Testis (tissue), 3 donors: Measurements from ENCODE around the gene CFD. TPM values are rescaled to one million over a fixed set of nuclear protein-coding genes. Genes with fewer than 3 reads are reported as not detected.
"Not testable (repeated sequence)": the region's sequence is repeated elsewhere in the genome, so short reads cannot be mapped to it uniquely, and the experiment has no call there.

Source experiments
- DNase-seq: peaks from one replicate; pipeline ENCODE4 v3.0.0-alpha.2; 2019
- H3K27ac ChIP-seq, 2 donors: fragments of 200-600 bp; sonication (generic); one replicate each; pipeline ENCODE4 v1.5.1; 2019
- H3K27me3 ChIP-seq: fragments of 200-600 bp; sonication (generic); one replicate; pipeline ENCODE4 v1.5.1; 2019
- H3K36me3 ChIP-seq: fragments of 200-600 bp; sonication (generic); one replicate; pipeline ENCODE4 v1.5.1; 2017; ENCODE audit warnings: low read depth; ENCODE audit errors: missing control alignments
- H3K4me1 ChIP-seq: fragments of 200-600 bp; sonication (generic); one replicate; pipeline ENCODE4 v1.5.1; 2019
- H3K4me3 ChIP-seq, 2 donors: fragments of 200-600 bp; sonication (generic); one replicate each; pipeline ENCODE4 v1.5.1; 2017 to 2019
- H3K9me3 ChIP-seq: fragments of 200-600 bp; sonication (generic); one replicate; pipeline ENCODE4 v1.5.1; 2017
- POLR2A ChIP-seq: fragments of 450-650 bp; IDR thresholded peaks from one replicate; pipeline ENCODE4 v1.6.1; 2017; ENCODE audit warnings: antibody characterized with exemption, mild to moderate bottlenecking, moderate library complexity
- WGBS, 2 donors: methylation state at CpG; one replicate each; pipeline ENCODE4 v1.1.5; 2018; 5-methylcytosine and 5-hydroxymethylcytosine counted together
- intact Hi-C: fragments of 100-400 bp; cut with DNase I; formaldehyde crosslinking; loops from one replicate; pipeline ENCODE4 v1.15.1; 2023; ENCODE audit warnings: low total_unique reads
- polyA plus RNA-seq: library from polyadenylated mRNA; stranded (reverse); fragments of 350-450 nt; fragmentation: Illumina TruSeq; extraction: RNeasy Lipid Tissue Mini Kit (QIAGEN cat#74804); gene quantifications from one replicate; pipeline ENCODE4 v1.2.3, GENCODE V29; 2014; ENCODE audit warnings: low read depth, low replicate concordance; ENCODE audit not compliant: insufficient read depth
- total RNA-seq, 2 donors: library from RNA; depleted of rRNA; stranded (reverse); fragments of >200 nt; gene quantifications; one replicate each; pipeline ENCODE4 v1.2.3, GENCODE V29; 2016
- TF ChIP-seq, protein P1 (sequence below), 3 experiments: fragments of 450-650 bp in 2 of 3; fragments of 200-600 bp in 1 of 3; sonication (generic) in 1 of 3; IDR thresholded peaks; one replicate each; pipeline ENCODE4 v1.5.1; 2016 to 2019; ENCODE audit warnings: antibody characterized with exemption in 3 of 3, mild to moderate bottlenecking in 2 of 3, moderate library complexity in 1 of 3

Gene CFD
- total and polyA plus RNA-seq, 3 donors from 2014 or later: 83.1 to 185 (median 84.3) TPM

DNA sequence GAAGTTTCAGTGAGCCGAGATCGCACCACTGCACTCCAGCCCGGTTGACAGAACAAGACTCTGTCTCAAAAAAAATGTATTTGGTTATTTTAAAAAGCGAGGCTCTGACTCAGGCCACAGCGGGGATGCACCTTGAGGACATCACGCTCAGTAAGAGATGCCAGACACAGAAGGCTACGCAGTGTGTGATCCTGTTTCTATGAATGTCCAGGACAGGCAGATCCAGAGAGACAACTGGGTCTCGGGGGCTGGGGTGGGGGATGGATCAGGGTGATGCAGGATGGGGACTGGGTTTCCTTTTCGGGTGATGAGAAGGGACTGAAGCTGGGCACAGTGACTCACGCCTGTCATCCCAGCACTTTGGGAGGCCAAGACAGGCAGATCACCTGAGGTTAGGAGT, 28.1 kb downstream of the CFD start:
- Histone ChIP-seq H3K27me3 (no peaks in the 10 kb centered on the region), H3K4me3 (no peak overlapping the region), H3K27ac (no peak overlapping the region), H3K4me1 (peaks cover 4% of the 10 kb centered on the region), H3K9me3 (no peaks in the 10 kb centered on the region), H3K36me3 (no peaks in the 10 kb centered on the region)
- TF ChIP-seq, protein P1, sequence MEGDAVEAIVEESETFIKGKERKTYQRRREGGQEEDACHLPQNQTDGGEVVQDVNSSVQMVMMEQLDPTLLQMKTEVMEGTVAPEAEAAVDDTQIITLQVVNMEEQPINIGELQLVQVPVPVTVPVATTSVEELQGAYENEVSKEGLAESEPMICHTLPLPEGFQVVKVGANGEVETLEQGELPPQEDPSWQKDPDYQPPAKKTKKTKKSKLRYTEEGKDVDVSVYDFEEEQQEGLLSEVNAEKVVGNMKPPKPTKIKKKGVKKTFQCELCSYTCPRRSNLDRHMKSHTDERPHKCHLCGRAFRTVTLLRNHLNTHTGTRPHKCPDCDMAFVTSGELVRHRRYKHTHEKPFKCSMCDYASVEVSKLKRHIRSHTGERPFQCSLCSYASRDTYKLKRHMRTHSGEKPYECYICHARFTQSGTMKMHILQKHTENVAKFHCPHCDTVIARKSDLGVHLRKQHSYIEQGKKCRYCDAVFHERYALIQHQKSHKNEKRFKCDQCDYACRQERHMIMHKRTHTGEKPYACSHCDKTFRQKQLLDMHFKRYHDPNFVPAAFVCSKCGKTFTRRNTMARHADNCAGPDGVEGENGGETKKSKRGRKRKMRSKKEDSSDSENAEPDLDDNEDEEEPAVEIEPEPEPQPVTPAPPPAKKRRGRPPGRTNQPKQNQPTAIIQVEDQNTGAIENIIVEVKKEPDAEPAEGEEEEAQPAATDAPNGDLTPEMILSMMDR (IDR thresholded peaks at IDR 0.05): no peak
- TF ChIP-seq POLR2A: no peak
- intact Hi-C loops: no loop called here
- no peak for DNase-seq
- 94 to 95% methylated on average over 10 of the region's 10 CpGs for WGBS, 2 donors

DNA sequence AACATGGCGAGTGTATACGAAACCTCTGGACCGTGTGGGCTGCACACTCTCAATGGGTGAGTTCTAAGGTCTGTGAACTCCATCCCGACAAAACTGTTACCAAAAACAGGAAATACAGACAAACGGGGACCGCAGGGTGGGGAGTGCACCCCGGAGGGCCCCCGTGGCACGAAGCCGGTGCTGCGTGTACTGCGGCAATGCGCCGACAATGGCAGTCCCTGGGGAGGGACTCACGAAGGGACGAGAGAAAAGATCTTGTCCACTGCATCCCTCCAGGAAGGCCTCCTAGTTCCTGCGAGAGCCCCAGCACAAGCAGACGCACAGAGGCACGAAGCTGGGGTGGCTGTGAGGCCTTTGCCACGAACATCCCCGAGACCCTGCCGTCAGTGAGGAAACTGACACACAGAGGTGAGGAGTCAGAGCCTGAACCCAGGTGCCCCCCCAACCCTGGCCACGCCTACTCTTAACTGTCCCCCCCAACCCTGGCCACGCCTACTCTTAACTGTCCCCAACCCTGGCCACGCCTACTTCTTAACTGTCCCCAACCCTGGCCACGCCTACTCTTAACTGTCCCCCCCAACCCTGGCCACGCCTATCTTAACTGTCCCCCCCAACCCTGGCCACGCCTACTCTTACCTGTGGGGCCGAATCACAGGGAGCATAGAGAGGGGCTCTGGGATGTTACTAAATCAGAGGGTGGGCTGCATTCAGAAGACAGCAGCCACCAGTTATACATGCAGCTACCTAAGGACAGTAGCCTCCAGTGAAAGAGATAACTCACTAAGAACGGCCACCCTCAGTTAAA, 29.3 kb downstream of the CFD start:
- no peaks in the 10 kb centered on the region for H3K27me3 ChIP-seq
- H3K4me3 ChIP-seq: no peak overlapping the region
- intact Hi-C loops: no loop called here
- H3K36me3 ChIP-seq: no peaks in the 10 kb centered on the region
- TF ChIP-seq, protein P1 (IDR thresholded peaks at IDR 0.05): no peak
- no peak for TF ChIP-seq POLR2A
- H3K4me1 ChIP-seq: peaks cover 4% of the 10 kb centered on the region
- no peak for DNase-seq
- no peak overlapping the region for H3K27ac ChIP-seq
- H3K9me3 ChIP-seq: no peaks in the 10 kb centered on the region
- WGBS, 2 donors: 92 to 94% methylated on average over 30 of the region's 30 CpGs

DNA sequence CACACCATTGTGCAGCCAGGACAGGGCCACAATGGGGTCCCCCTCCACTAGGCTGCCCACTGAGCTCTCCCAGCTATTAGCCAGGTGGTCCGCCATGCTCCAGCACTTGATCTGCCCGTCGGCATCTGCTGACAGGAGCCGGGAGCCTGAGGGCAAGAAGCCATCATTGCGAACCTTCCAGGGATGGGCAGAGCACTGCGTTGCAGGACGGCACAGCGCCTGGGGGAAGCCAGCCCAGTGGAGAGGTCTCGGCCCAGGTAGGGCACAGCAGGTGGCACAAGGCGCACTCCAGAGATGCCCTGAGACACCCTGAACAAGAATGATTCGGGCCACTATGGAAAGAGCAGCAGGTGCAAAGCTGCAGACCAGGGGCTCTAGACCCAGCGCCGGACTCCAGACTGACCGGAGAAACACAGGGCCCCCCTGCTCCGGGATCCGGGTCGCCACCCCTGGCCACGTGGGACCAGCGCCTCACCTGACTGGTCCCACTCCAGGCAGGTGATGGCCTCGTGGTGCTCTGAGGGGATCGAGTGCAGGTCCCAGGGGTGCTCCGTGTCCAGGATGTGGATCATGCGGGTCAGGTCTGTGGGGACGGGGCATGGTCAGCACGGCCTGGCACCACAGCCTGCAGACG, 30.3 kb downstream of the CFD start:
- Histone ChIP-seq H3K36me3 (no peaks in the 10 kb centered on the region), H3K4me1 (peaks cover 4% of the 10 kb centered on the region), H3K4me3 (no peak overlapping the region), H3K27ac (no peak overlapping the region), H3K9me3 (no peaks in the 10 kb centered on the region), H3K27me3 (no peaks in the 10 kb centered on the region)
- TF ChIP-seq, protein P1 (IDR thresholded peaks at IDR 0.05): no peak
- TF ChIP-seq POLR2A: no peak
- no peak for DNase-seq
- intact Hi-C loops: no loop called here
- whole genome bisulfite sequencing, 2 donors: 94% methylated on average over 11 to 19 of the region's 26 CpGs

DNA sequence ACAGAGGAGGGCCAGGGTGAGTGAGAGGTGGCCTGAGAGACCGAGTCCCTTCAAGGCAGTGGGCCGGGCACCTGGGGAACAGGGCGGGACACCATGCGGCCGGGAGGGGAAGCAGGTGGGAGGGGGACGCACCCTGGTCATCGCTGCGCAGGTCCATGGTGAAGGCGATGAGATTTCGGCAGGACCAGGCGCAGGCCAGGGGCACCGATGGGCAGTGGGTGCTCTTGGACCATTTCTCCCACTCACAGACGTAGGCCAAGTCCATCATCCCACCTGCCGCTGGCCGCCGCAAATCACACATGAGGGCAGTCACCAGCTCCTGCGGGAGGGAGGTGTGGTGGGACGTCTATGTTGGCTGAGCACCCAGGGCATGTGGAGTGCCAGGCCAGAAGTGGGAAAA, 31.4 kb downstream of the CFD start:
- no peak for DNase-seq
- Histone ChIP-seq H3K4me1 (peaks cover 4% of the 10 kb centered on the region), H3K27ac (no peak overlapping the region), H3K9me3 (no peaks in the 10 kb centered on the region), H3K4me3 (no peak overlapping the region), H3K27me3 (no peaks in the 10 kb centered on the region), H3K36me3 (no peaks in the 10 kb centered on the region)
- TF ChIP-seq POLR2A: no peak
- TF ChIP-seq, protein P1 (IDR thresholded peaks at IDR 0.05): no peak
- 89 to 94% methylated on average over 18 of the region's 18 CpGs for WGBS, 2 donors
- intact Hi-C loops: no loop called here

DNA sequence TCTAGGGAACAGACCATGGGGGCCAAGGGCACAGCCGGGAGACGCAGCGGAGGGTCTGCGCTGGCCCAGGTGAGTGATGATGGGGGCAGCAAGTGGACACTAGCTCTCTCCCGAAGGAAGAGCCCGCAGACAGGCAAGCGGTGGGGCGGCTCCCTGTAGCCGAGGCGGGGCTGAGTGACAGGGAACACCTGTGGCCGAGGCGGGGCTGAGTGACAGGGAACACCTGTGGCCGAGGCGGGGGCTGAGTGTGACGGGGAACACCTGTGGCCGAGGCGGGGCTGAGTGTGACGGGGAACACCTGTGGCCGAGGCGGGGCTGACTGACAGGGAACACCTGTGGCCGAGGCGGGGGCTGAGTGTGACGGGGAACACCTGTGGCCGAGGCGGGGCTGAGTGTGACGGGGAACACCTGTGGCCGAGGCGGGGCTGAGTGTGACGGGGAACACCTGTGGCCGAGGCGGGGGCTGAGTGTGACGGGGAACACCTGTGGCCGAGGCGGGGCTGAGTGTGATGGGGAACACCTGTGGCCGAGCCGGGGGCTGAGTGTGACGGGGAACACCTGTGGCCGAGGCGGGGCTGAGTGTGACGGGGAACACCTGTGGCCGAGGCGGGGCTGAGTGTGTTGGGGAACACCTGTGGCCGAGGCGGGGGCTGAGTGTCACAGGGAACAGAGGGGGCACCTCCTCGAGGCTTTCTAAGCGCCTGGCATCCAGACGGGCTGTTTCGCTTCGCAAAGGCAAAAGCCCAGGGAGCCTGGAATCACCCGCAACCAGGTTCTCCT, 32.1 kb downstream of the CFD start:
- H3K4me1 ChIP-seq, H3K27ac ChIP-seq, H3K27me3 ChIP-seq, H3K9me3 ChIP-seq, H3K36me3 ChIP-seq, DNase-seq, intact Hi-C loops: not testable (repeated sequence)
- peak overlapping the region in 1 of 2 donors; percentile 81 for H3K4me3 ChIP-seq
- 78 to 85% methylated on average over 16 to 38 of the region's 50 CpGs for WGBS, 2 donors
